Muscle layer of colon (tissue), 2 donors: Measurements from ENCODE around the gene GOLGA3.
"Not testable (repeated sequence)": the region's sequence is repeated elsewhere in the genome, so short reads cannot be mapped to it uniquely, and the experiment has no call there.

Experiments
- H3K27ac ChIP-seq: one replicate; pipeline ENCODE4 v1.7.0; 2013; ENCODE audit warnings: low read depth, mild to moderate bottlenecking, low read length, moderate library complexity
- H3K27me3 ChIP-seq, 2 donors: one replicate each; pipeline ENCODE4 v1.7.0; 2013; ENCODE audit warnings: low read length in 2 of 2, mild to moderate bottlenecking in 2 of 2; ENCODE audit not compliant: insufficient read depth in 2 of 2, control insufficient read depth in 1 of 2
- H3K36me3 ChIP-seq: one replicate; pipeline ENCODE4 v1.7.0; 2013; ENCODE audit warnings: mild to moderate bottlenecking, low read length; ENCODE audit not compliant: insufficient read depth
- H3K4me1 ChIP-seq: one replicate; pipeline ENCODE4 v1.7.0; 2013; ENCODE audit warnings: mild to moderate bottlenecking, low read length; ENCODE audit not compliant: insufficient read depth
- H3K4me3 ChIP-seq, 2 donors: one replicate each; pipeline ENCODE4 v1.7.0; 2013; ENCODE audit warnings: low read length in 2 of 2, low read depth in 1 of 2, mild to moderate bottlenecking in 1 of 2, moderate library complexity in 1 of 2
- H3K9ac ChIP-seq: one replicate; pipeline ENCODE4 v1.7.0; 2013; ENCODE audit warnings: low read length
- H3K9me3 ChIP-seq: one replicate; pipeline ENCODE4 v1.7.0; 2013; ENCODE audit warnings: mild to moderate bottlenecking, low read length
- donor health status: abdominal sarcoma.
- donor health status: Adenocarcinoma of cecum.

Gene GOLGA3

DNA sequence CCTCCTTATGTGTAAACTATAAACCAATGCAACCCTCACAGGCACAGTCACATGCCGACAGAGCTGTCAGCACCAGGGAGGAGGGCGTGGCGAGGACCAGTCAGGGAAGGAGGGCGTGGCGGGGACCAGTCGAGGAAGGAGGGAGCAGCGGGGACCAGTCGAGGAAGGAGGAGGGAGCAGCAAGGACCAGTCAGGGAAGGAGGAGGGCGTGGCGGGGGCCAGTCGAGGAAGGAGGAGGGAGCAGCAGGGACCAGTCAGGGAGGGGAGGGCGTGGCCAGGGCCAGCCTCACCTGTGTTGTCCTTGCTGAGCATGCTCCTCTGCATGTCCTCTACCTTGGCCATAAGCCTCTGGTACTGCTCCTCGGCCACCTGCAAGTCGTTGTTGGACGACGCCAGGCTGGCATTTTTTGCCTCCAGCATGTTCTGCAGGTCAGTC is 24.2 kb downstream of the GOLGA3 start:
- Histone ChIP-seq H3K36me3 (peaks cover 60% of the 10 kb centered on the region), H3K9ac (no peak overlapping the region), H3K27me3 (no peaks in the 10 kb centered on the region), H3K4me3 (no peak overlapping the region), H3K9me3 (no peaks in the 10 kb centered on the region), H3K27ac (no peak overlapping the region), H3K4me1 (no peaks in the 10 kb centered on the region)

DNA sequence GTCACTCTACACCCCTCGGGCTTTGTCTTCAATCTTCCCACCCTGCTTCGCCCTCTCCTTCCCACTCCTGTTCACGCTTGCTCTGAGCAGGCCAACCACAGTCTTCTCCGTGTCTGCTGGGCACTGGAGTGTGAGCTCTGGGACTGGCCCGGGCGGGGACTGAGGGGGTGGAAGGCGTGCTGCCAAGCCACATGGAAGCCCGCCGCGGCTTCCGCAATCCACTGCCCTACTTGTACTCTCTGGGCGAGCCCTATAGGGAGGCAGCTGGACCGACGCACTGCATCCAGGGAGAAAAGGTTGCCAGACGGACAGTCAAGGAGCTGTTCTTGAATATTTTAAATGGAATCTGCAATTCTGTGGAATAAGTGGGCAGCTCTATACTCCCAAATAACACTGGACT is 24.8 kb downstream of the GOLGA3 start:
- Histone ChIP-seq H3K4me3 (no peak overlapping the region), H3K9me3 (no peaks in the 10 kb centered on the region), H3K9ac (no peak overlapping the region), H3K36me3 (peaks cover 66% of the 10 kb centered on the region), H3K27ac (no peak overlapping the region), H3K4me1 (no peaks in the 10 kb centered on the region), H3K27me3 (no peaks in the 10 kb centered on the region)

DNA sequence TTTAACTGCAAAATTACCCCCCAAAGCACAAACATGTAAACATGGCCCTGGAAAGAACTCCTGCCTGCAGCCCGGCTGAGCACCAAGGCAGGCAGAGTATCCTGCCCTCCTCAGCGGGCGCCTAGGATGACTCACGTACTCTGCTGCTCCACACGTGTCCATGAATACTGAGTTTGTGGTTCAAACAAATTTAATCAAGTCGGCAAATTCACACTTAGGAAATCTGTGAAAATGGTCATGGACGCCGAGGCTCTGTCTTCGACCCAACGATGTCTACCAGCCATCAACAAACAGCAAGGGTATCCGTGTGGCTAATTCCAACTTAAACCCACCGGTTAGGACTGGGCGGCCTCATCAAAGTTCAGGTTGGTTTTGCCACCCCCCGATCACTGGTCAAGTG is 25.5 kb downstream of the GOLGA3 start:
- Histone ChIP-seq H3K4me1 (no peaks in the 10 kb centered on the region), H3K9me3 (no peaks in the 10 kb centered on the region), H3K36me3 (peaks cover 67% of the 10 kb centered on the region), H3K27ac (no peak overlapping the region), H3K27me3 (no peaks in the 10 kb centered on the region), H3K9ac (no peak overlapping the region), H3K4me3 (no peak overlapping the region)

DNA sequence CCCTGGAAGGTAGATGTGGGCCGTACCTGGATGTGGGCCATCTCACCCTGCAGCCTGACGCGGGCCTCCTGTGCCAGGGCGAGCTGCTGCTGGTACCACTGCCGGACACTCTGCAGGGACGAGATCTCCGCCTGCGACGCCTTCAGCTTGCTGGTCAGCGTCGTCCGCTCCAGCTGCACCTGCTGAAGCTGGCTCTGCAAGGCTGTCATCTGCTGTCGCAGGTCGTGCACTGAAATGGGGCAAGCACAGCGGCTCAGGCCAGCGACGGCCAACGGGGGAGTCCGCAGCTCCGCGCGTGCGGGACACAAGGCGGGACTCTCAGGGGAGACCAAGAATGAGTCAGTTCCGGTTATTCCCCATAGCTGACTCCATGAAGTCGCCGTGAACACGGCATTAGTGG is 26.9 kb downstream of the GOLGA3 start:
- no peaks in the 10 kb centered on the region for H3K27me3 ChIP-seq
- no peaks in the 10 kb centered on the region for H3K4me1 ChIP-seq
- peaks cover 70% of the 10 kb centered on the region for H3K36me3 ChIP-seq
- H3K4me3 ChIP-seq: no peak overlapping the region
- no peak overlapping the region for H3K27ac ChIP-seq
- H3K9me3 ChIP-seq: no peaks in the 10 kb centered on the region
- H3K9ac ChIP-seq: no peak overlapping the region

DNA sequence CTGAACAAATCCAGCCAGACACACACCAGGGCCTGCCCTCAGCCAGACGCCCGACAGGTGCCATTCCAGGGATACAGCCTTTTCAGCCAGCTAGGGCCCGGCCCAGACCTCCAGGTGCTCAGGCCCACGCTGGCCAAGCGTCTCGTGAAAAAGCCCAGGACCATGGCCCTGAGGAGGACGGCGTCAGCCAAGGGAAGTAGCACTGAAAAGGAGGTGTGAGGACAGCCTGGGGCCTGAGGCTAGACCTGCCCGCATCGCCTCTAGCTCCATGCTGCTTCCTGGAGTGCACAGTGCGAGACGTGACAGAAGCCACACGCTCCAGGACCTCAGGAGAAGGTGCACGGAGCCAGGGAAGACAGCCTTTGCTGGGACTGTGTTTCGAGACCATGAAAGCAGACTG is 29.8 kb downstream of the GOLGA3 start:
- H3K27ac ChIP-seq: no peak overlapping the region
- no peaks in the 10 kb centered on the region for H3K4me1 ChIP-seq
- no peak overlapping the region for H3K4me3 ChIP-seq
- no peaks in the 10 kb centered on the region for H3K9me3 ChIP-seq
- no peak overlapping the region for H3K9ac ChIP-seq
- peaks cover 69% of the 10 kb centered on the region for H3K36me3 ChIP-seq
- no peaks in the 10 kb centered on the region for H3K27me3 ChIP-seq

DNA sequence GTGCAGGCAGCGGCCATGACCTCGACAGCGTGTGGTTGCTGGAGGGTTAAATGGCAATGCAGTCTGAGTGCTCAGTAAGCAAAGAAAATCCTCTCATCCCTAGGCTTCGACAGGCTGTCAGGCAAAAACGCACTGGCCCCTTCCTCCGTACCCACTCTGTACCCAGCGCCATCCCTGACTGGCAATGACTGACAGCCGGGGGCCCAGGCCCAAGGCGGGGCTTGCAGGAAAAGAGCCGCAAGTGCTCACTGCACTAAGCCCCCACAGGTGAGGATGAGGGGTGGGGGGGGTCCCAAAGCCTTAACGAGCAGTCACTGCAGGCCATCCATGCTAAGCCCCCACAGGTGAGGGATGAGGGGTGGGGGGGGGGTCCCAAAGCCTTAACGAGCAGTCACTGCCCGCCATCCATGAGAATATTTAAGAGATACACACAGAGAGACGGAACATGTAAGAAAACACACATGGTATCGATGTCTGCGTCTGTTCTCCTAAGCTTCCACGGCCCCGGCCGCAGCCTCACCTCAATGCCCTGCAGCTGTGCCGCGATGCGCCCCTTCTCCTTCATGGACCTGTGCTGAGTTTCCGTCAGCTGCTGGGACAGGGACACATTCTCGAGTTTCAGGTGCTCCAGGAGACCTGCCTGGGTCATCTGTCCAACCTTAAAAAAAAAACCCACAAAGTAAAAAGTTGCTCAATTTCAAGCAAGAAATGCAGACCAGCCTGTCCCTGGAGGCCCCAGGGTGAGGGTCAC is 30.7 kb downstream of the GOLGA3 start:
- Histone ChIP-seq H3K9me3 (no peaks in the 10 kb centered on the region), H3K4me1 (no peaks in the 10 kb centered on the region), H3K9ac (no peak overlapping the region), H3K4me3 (no peak overlapping the region), H3K36me3 (peaks cover 72% of the 10 kb centered on the region), H3K27me3 (no peaks in the 10 kb centered on the region), H3K27ac (no peak overlapping the region)

DNA sequence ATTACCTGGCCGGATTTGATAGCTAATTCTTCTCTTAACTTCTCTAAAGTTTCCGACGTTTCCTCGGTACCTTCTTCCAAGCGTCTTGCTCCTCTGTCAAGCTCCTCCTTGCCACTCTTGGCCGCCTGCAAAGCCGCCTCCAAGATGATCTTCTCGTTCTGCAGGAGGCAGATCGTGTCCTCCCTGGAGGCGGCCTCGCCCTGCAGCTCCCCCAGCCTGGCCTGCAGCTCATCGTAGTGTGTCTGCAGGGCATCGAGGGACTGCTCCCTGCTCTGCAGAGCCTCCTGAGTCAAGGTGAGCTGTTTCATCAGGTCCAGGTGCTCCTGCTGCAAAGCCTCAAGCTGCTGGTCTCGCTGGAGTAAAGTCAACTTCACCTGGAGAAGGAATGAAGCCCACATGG is 32.8 kb downstream of the GOLGA3 start:
- peaks cover 60% of the 10 kb centered on the region for H3K36me3 ChIP-seq
- no peaks in the 10 kb centered on the region for H3K4me1 ChIP-seq
- no peaks in the 10 kb centered on the region for H3K27me3 ChIP-seq
- H3K9me3 ChIP-seq: no peaks in the 10 kb centered on the region
- no peak overlapping the region for H3K27ac ChIP-seq
- H3K4me3 ChIP-seq: no peak overlapping the region
- no peak overlapping the region for H3K9ac ChIP-seq

DNA sequence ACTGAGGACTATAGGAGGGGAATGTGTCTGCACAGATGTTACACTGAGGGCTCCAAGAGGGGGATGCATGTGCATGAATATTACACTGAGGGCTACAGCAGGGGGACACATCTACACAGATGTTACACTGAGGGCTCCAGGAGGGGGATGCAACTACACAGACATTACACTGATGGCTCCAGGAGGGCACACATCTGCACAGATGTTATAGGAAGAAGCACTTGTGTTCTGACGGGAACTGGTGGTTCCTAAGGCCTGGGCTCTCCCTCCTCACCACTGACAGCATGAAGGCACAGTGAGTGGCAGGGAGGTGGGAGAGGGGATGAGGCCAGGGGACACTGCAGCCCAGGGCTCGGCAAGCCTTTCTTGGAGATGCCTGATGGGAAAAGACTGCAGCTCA is 36.7 kb downstream of the GOLGA3 start:
- peaks cover 50% of the 10 kb centered on the region for H3K36me3 ChIP-seq

DNA sequence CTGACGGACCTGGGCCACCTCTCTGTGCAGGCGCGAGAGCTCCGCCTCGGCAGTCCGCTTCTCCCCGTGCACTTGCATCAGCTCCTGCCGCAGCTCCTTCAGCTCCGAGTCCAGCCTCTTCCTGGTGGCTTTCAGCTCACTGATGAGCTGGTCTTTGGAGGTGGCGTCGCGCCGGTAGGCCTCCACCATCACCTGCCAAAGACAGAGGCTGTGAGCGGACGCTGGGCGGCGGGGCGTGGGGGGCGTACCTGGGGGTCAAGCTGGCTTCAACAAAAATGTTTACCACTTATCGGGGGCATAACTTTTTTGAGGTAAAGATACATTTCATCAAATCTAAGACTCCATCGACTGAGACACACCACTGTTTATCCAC is 39.6 kb downstream of the GOLGA3 start:
- H3K9me3 ChIP-seq: no peaks in the 10 kb centered on the region
- peaks cover 52% of the 10 kb centered on the region for H3K36me3 ChIP-seq
- H3K9ac ChIP-seq: no peak overlapping the region
- H3K27ac ChIP-seq: no peak overlapping the region
- no peak overlapping the region for H3K4me3 ChIP-seq
- H3K27me3 ChIP-seq: no peaks in the 10 kb centered on the region
- no peaks in the 10 kb centered on the region for H3K4me1 ChIP-seq

More for the DNA sequence above, 36.7 kb downstream of the GOLGA3 start:
- H3K9me3 ChIP-seq, H3K27ac ChIP-seq, H3K4me3 ChIP-seq, H3K9ac ChIP-seq, H3K27me3 ChIP-seq, H3K4me1 ChIP-seq: not testable (repeated sequence)

DNA sequence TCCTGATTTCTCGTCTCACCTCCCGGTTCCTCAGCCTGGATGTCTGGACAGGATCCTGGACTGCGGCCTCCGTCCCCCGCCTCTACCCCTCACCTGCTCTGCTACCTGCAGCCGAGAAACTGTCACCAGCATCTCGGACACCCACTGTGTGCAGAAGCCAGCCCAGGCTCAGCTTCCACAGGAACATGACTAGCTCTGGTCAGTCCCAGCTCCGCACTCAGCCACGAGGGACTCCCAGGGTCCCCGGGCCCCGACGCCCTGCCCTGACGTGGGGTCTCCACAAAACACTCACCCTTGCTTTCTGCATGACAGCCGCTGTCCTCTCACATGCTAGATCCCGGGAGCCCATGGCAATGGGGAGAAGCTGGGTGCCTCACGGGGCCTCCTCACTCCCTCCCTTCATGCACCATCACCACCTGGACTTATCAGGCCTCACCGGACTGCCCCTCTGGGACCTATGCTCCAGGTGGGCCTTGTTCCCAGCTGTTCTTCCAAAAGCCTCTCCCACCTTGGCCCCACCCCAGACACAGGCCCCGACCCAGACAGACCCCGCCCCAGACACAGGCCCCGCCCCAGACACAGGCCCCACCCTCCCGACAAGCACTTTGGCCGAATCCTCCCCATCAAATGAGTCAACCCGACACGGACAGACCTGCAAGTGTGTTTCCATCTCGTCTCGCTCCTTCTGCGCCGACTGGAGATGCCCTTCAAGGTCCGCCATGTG is 40.1 kb downstream of the GOLGA3 start:
- H3K36me3 ChIP-seq: peaks cover 51% of the 10 kb centered on the region

DNA sequence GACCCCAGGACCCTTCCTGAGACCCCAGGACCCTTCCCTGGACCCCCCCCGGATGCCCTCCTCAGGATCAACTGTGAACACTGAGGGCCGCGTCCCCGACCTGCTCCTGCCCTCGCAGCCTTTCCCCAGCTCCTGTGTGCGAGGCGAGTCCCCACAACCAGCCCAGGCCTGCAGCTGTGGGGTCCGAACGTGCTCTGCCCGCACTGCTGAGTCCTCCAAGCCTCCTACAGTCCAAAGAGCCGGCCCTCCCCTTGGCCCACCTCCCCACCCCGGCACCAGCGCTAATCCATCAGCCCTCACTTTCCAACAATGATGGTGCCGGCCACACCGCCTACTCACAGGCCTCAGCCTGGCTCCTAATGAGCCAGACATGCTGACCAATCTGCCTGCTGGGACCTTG is 40.8 kb downstream of the GOLGA3 start:
- H3K4me3 ChIP-seq: no peak overlapping the region
- no peaks in the 10 kb centered on the region for H3K27me3 ChIP-seq
- H3K36me3 ChIP-seq: peaks cover 57% of the 10 kb centered on the region

More for the DNA sequence above, 40.1 kb downstream of the GOLGA3 start:
- no peak overlapping the region for H3K27ac ChIP-seq
- no peak overlapping the region for H3K9ac ChIP-seq
- no peaks in the 10 kb centered on the region for H3K9me3 ChIP-seq
- no peaks in the 10 kb centered on the region for H3K4me1 ChIP-seq
- H3K4me3 ChIP-seq: no peak overlapping the region
- no peaks in the 10 kb centered on the region for H3K27me3 ChIP-seq

DNA sequence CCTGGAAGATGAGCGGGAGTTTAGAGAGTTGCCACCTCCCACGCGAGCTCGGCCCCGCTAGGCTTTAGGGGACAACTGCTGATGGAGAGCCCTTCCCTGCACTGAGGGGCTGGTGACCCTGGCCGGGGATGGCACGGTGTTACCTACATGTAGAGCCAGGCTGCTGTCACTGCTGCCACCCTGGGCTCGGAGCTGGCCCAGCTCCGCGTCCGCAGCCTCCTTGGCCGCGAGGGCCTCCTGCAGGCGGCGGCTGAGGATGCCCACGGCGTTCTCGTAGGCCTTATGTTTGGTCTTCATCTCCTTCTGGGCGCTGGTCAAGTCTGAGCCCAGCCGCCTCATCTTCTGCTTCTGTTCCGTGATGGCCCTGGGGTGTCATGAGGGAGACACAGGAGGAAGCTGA is 42.5 kb downstream of the GOLGA3 start:
- H3K27me3 ChIP-seq: no peaks in the 10 kb centered on the region
- H3K9me3 ChIP-seq: no peaks in the 10 kb centered on the region
- no peak overlapping the region for H3K9ac ChIP-seq
- peaks cover 69% of the 10 kb centered on the region for H3K36me3 ChIP-seq
- H3K4me1 ChIP-seq: no peaks in the 10 kb centered on the region
- no peak overlapping the region for H3K4me3 ChIP-seq
- no peak overlapping the region for H3K27ac ChIP-seq

More for the DNA sequence above, 40.8 kb downstream of the GOLGA3 start:
- no peak overlapping the region for H3K27ac ChIP-seq
- H3K4me1 ChIP-seq: no peaks in the 10 kb centered on the region
- no peaks in the 10 kb centered on the region for H3K9me3 ChIP-seq
- H3K9ac ChIP-seq: no peak overlapping the region
